Keratinocyte (primary cell): ENCODE results near the gene SERPINA5. TPM values are rescaled to one million over a fixed set of nuclear protein-coding genes. Genes with fewer than 3 reads are reported as not detected.

Experiments used
- DNase-seq: peaks from one replicate; pipeline ENCODE4 v3.0.0-alpha.2; 2011; ENCODE audit warnings: low read depth, missing footprints, low spot score
- FAIRE-seq: peaks from 2 replicates; lab custom pipeline; 2011; peaks lifted over from hg19 to GRCh38; lab: Jason Lieb, UNC
- H2AFZ ChIP-seq: 2 replicates; pipeline ENCODE4 v1.6.0; 2012; ENCODE audit warnings: low read length, control low read depth, inconsistent platforms; ENCODE audit not compliant: control insufficient read depth
- H3K27ac ChIP-seq: 2 replicates; pipeline ENCODE4 v1.5.1; 2011; ENCODE audit warnings: low read length; ENCODE audit not compliant: control insufficient read depth, insufficient read depth
- H3K27me3 ChIP-seq: 3 replicates; pipeline ENCODE4 v1.6.0; 2011; ENCODE audit warnings: low read length; ENCODE audit not compliant: control insufficient read depth, insufficient read depth; ENCODE audit errors: extremely low read depth
- H3K36me3 ChIP-seq, 2 experiments: 2 replicates in 1 of 2; 3 replicates in 1 of 2; pipeline ENCODE4 v1.5.1; 2011; ENCODE audit warnings: low read length in 2 of 2, mild to moderate bottlenecking in 1 of 2; ENCODE audit not compliant: control insufficient read depth in 2 of 2, insufficient read depth in 2 of 2; ENCODE audit errors: extremely low read depth in 1 of 2
- H3K4me1 ChIP-seq: 3 replicates; pipeline ENCODE4 v1.5.1; 2011; ENCODE audit warnings: low read length; ENCODE audit not compliant: control insufficient read depth, insufficient read depth; ENCODE audit errors: extremely low read depth
- H3K4me2 ChIP-seq: 3 replicates; pipeline ENCODE4 v1.6.0; 2011; ENCODE audit warnings: low read depth, low read length; ENCODE audit not compliant: control insufficient read depth, insufficient read depth; ENCODE audit errors: extremely low read depth
- H3K4me3 ChIP-seq, 3 experiments: fragments of 200-600 bp in 1 of 3; sonication (generic) in 1 of 3; 2 replicates in 2 of 3; 3 replicates in 1 of 3; pipeline ENCODE4 v1.5.1; 2011 to 2016; ENCODE audit warnings: low read length in 3 of 3, mild to moderate bottlenecking in 3 of 3, control low read depth in 2 of 3, inconsistent platforms in 1 of 3, low read depth in 1 of 3, mixed read lengths in 1 of 3, mixed run types in 1 of 3, moderate library complexity in 1 of 3; ENCODE audit not compliant: control insufficient read depth in 2 of 3, insufficient read depth in 2 of 3; ENCODE audit errors: extremely low read depth in 1 of 3
- H3K79me2 ChIP-seq: 2 replicates; pipeline ENCODE4 v1.6.0; 2012; ENCODE audit warnings: low read length; ENCODE audit not compliant: control insufficient read depth, insufficient read depth
- H3K9ac ChIP-seq: 3 replicates; pipeline ENCODE4 v1.6.0; 2011; ENCODE audit warnings: low read length; ENCODE audit not compliant: control insufficient read depth, insufficient read depth; ENCODE audit errors: extremely low read depth
- H3K9me1 ChIP-seq: 3 replicates; pipeline ENCODE4 v1.6.0; 2011; ENCODE audit warnings: low read length; ENCODE audit not compliant: control insufficient read depth, insufficient read depth; ENCODE audit errors: extremely low read depth
- H3K9me3 ChIP-seq: 2 replicates; pipeline ENCODE4 v1.5.1; 2012; ENCODE audit warnings: low read depth, low read length; ENCODE audit not compliant: control insufficient read depth
- H4K20me1 ChIP-seq: 3 replicates; pipeline ENCODE4 v1.6.0; 2011; ENCODE audit warnings: low read length; ENCODE audit not compliant: control insufficient read depth, insufficient read depth; ENCODE audit errors: extremely low read depth
- EZH2 ChIP-seq: IDR thresholded peaks from one replicate; pipeline ENCODE4 v1.6.1; 2012; ENCODE audit warnings: inconsistent platforms, mild to moderate bottlenecking, low read length, moderate library complexity
- dilution Hi-C: fragments of 300-500 bp; cut with MboI; formaldehyde crosslinking; loops from one replicate; pipeline ENCODE4 v1.7.0; 2020; ENCODE audit warnings: low sequenced_read_pairs; ENCODE audit not compliant: extremely low pct_ligation_motif_present
- polyA plus RNA-seq, 5 experiments: library from polyadenylated mRNA; depleted of rRNA in 3 of 5; stranded (reverse) in 3 of 5; stranded (forward) in 1 of 5; unstranded in 1 of 5; fragments of >200 nt; gene quantifications; 1 replicate in 1 of 5; 2 replicates in 3 of 5; 3 replicates in 1 of 5; pipeline versions ENCODE4 v1.2.1 to v1.2.3, GENCODE V29; 2011 to 2012; ENCODE audit warnings: missing spikeins in 2 of 5, low read depth in 1 of 5, low replicate concordance in 1 of 5
- TF ChIP-seq, protein P1 (sequence below), 3 experiments: IDR thresholded peaks in 1 of 3; conservative IDR thresholded peaks in 1 of 3; optimal IDR thresholded peaks in 1 of 3; 2 replicates in 2 of 3; 3 replicates in 1 of 3; pipeline versions ENCODE3 to v1.5.1; 2011; ENCODE audit warnings: low read length in 3 of 3, mild to moderate bottlenecking in 3 of 3, moderate library complexity in 2 of 3, control low read depth in 1 of 3, inconsistent platforms in 1 of 3; ENCODE audit not compliant: insufficient read depth in 2 of 3; ENCODE audit errors: extremely low read depth in 1 of 3

SERPINA5 gene
- polyA plus RNA-seq, 1 donor (not counting 4 experiments of a cell fraction or from before 2014, with no cell fraction given), result not detected

DNA sequence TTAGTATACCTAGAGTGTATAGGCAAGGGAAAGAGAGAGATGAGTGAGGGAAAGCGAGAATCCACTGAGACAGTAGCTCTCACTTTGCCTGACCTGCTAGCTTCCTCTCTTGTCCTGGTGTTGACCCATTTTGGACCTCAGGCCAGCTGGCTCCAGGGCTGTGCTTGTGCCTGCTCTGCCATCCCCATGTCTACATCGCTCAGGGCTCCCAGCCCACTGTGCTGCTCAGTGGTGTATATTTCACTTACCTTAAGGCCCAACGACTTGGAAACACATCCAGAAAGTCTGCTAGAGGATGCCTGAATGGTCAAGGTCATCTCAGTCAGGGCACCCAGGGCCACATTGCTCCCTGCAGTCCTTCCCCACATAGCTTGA is 20.9 kb upstream of the SERPINA5 start:
- no peaks in the 10 kb centered on the region for H3K9me1 ChIP-seq
- no peaks in the 10 kb centered on the region for H3K4me1 ChIP-seq
- no peak overlapping the region for H3K27ac ChIP-seq
- H3K27me3 ChIP-seq, result no peaks in the 10 kb centered on the region
- H2AFZ ChIP-seq, result no peak overlapping the region
- H3K9me3 ChIP-seq, result no peaks in the 10 kb centered on the region
- H3K9ac ChIP-seq, result no peak overlapping the region
- no peaks in the 10 kb centered on the region for H4K20me1 ChIP-seq
- no peak for FAIRE-seq
- no peaks in the 10 kb centered on the region for H3K79me2 ChIP-seq
- dilution Hi-C loops, result no loop called here
- H3K36me3 ChIP-seq, result no peaks in the 10 kb centered on the region
- no peak for DNase-seq
- no peak overlapping the region for H3K4me3 ChIP-seq
- H3K4me2 ChIP-seq, result no peak overlapping the region
- TF ChIP-seq EZH2, result no peak
- TF ChIP-seq, protein P1, sequence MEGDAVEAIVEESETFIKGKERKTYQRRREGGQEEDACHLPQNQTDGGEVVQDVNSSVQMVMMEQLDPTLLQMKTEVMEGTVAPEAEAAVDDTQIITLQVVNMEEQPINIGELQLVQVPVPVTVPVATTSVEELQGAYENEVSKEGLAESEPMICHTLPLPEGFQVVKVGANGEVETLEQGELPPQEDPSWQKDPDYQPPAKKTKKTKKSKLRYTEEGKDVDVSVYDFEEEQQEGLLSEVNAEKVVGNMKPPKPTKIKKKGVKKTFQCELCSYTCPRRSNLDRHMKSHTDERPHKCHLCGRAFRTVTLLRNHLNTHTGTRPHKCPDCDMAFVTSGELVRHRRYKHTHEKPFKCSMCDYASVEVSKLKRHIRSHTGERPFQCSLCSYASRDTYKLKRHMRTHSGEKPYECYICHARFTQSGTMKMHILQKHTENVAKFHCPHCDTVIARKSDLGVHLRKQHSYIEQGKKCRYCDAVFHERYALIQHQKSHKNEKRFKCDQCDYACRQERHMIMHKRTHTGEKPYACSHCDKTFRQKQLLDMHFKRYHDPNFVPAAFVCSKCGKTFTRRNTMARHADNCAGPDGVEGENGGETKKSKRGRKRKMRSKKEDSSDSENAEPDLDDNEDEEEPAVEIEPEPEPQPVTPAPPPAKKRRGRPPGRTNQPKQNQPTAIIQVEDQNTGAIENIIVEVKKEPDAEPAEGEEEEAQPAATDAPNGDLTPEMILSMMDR (optimal IDR thresholded peaks at IDR 0.05 in 1 of 3, IDR thresholded peaks at IDR 0.05 in 1 of 3, conservative IDR thresholded peaks at IDR 0.05 in 1 of 3; ENCODE audit: extremely low read depth in 1 of 3, insufficient read depth in 2 of 3, low read length in 3 of 3), result no peak

GRCh38 chr14:94560751-94561655 is 20.2 kb upstream of the SERPINA5 start, which contains the start of gene SERPINA4:
Gene SERPINA4, plus strand, starts transcription at chr14:94561442. Its CDS starts 2,041 bp downstream, at chr14:94563483.
- FAIRE-seq, result no peak
- H3K9me3 ChIP-seq, result no peaks in the 10 kb centered on the region
- no peaks in the 10 kb centered on the region for H4K20me1 ChIP-seq
- dilution Hi-C loops, result no loop called here
- no peak within 1 kb of the TSS for H2AFZ ChIP-seq
- no peaks in the 10 kb centered on the region for H3K36me3 ChIP-seq
- H3K9ac ChIP-seq, result no peak within 1 kb of the TSS
- no peaks in the 10 kb centered on the region for H3K9me1 ChIP-seq
- H3K4me3 ChIP-seq, result no peak within 1 kb of the TSS
- H3K27me3 ChIP-seq, result no peaks in the 10 kb centered on the region
- TF ChIP-seq EZH2, result no peak
- TF ChIP-seq, protein P1 (optimal IDR thresholded peaks at IDR 0.05 in 1 of 3, IDR thresholded peaks at IDR 0.05 in 1 of 3, conservative IDR thresholded peaks at IDR 0.05 in 1 of 3; ENCODE audit: extremely low read depth in 1 of 3, insufficient read depth in 2 of 3, low read length in 3 of 3), result no peak
- H3K4me1 ChIP-seq, result no peaks in the 10 kb centered on the region
- no peak within 1 kb of the TSS for H3K27ac ChIP-seq
- H3K79me2 ChIP-seq, result no peaks in the 10 kb centered on the region
- DNase-seq, result no peak
- H3K4me2 ChIP-seq, result no peak within 1 kb of the TSS
